Endothelial cell of umbilical vein (primary cell): ENCODE data around the gene RPL9. TPM values are rescaled to one million over a fixed set of nuclear protein-coding genes. Genes with fewer than 3 reads are reported as not detected.
"Not testable (repeated sequence)": the region's sequence is repeated elsewhere in the genome, so short reads cannot be mapped to it uniquely, and the experiment has no call there.

ENCODE experiments used
- BruUV-seq: library from RNA; stranded (reverse); fragments of 400-500 nt; replicated peaks from 2 replicates; lab custom pipeline; 2021; lab: Mats Ljungman, UMichigan
- CTCF ChIA-PET: fragments of 300-600, 350-600 bp; sonication (Branson Sonifier 250); formaldehyde crosslinking; loops from one replicate; lab custom pipeline; 2021; ENCODE audit warnings: antibody characterized with exemption, inconsistent platforms; lab: Charles Lee
- POLR2A ChIA-PET: fragments of 300-600, 350-600 bp; sonication (Branson Sonifier 250); formaldehyde crosslinking; loops from one replicate; lab custom pipeline; 2021; ENCODE audit warnings: antibody characterized with exemption, inconsistent platforms; lab: Charles Lee
- DNase-seq: peaks from one replicate; pipeline ENCODE4 v3.0.0-alpha.2; 2011; ENCODE audit warnings: low read depth, low spot score
- FAIRE-seq: peaks from 2 replicates; lab custom pipeline; 2011; peaks lifted over from hg19 to GRCh38; lab: Jason Lieb, UNC
- H2AFZ ChIP-seq: 2 replicates; pipeline ENCODE4 v1.6.0; 2012; ENCODE audit warnings: low read depth, low read length, control low read depth, inconsistent platforms
- H3K27ac ChIP-seq: 2 replicates; pipeline ENCODE4 v1.5.1; 2011; ENCODE audit warnings: low read depth, mild to moderate bottlenecking, control low read depth, low read length, moderate library complexity; ENCODE audit not compliant: insufficient read depth
- H3K27me3 ChIP-seq, 2 experiments: 2 replicates each; pipeline versions ENCODE4 v1.6.0 to v1.6.1; 2011; ENCODE audit warnings: low read length in 2 of 2, mixed read lengths in 1 of 2; ENCODE audit not compliant: control insufficient read depth in 2 of 2, insufficient read depth in 2 of 2
- H3K36me3 ChIP-seq, 2 experiments: 2 replicates in 1 of 2; 3 replicates in 1 of 2; pipeline ENCODE4 v1.5.1; 2011; ENCODE audit warnings: low read length in 2 of 2, mild to moderate bottlenecking in 1 of 2, moderate library complexity in 1 of 2; ENCODE audit not compliant: control insufficient read depth in 2 of 2, insufficient read depth in 2 of 2; ENCODE audit errors: extremely low read depth in 1 of 2
- H3K4me1 ChIP-seq: 3 replicates; pipeline ENCODE4 v1.5.1; 2011; ENCODE audit warnings: mild to moderate bottlenecking, low read length; ENCODE audit not compliant: control insufficient read depth, insufficient read depth; ENCODE audit errors: extremely low read depth
- H3K4me2 ChIP-seq: 2 replicates; pipeline ENCODE4 v1.6.1; 2011; ENCODE audit warnings: low read length, control low read depth, mixed read lengths; ENCODE audit not compliant: insufficient read depth
- H3K4me3 ChIP-seq, 3 experiments: fragments of 200-600 bp in 1 of 3; sonication (generic), shearing (Covaris generic) in 1 of 3; replicated peaks in 1 of 3; 2 replicates each; pipeline ENCODE4 v1.5.1; 2011 to 2016; ENCODE audit warnings: control low read depth in 3 of 3, low read length in 3 of 3, mild to moderate bottlenecking in 2 of 3, inconsistent platforms in 1 of 3, low read depth in 1 of 3, moderate library complexity in 1 of 3; ENCODE audit not compliant: insufficient read depth in 1 of 3
- H3K79me2 ChIP-seq: 2 replicates; pipeline ENCODE4 v1.6.0; 2012; ENCODE audit warnings: low read length, inconsistent platforms; ENCODE audit not compliant: control insufficient read depth, insufficient read depth
- H3K9ac ChIP-seq: replicated peaks from 2 replicates; pipeline ENCODE3; 2011; ENCODE audit warnings: low read length, control low read depth; ENCODE audit not compliant: insufficient read depth; ENCODE audit errors: extremely low read depth
- H3K9me1 ChIP-seq: replicated peaks from 3 replicates; pipeline ENCODE4 v1.6.0; 2011; ENCODE audit warnings: mild to moderate bottlenecking, low read length; ENCODE audit not compliant: control insufficient read depth, insufficient read depth; ENCODE audit errors: extremely low read depth
- H3K9me3 ChIP-seq: replicated peaks from 2 replicates; pipeline ENCODE4 v1.5.1; 2012; ENCODE audit warnings: low read length, inconsistent platforms; ENCODE audit not compliant: control insufficient read depth, insufficient read depth
- H4K20me1 ChIP-seq: replicated peaks from 2 replicates; pipeline ENCODE3; 2011; ENCODE audit warnings: mild to moderate bottlenecking, low read length; ENCODE audit not compliant: control insufficient read depth, insufficient read depth; ENCODE audit errors: extremely low read depth
- EZH2 ChIP-seq: IDR thresholded peaks from 2 replicates; pipeline ENCODE4 v1.6.1; 2012; ENCODE audit warnings: borderline replicate concordance, low read depth, mild to moderate bottlenecking, moderate library complexity, low read length, inconsistent platforms; ENCODE audit not compliant: severe bottlenecking
- FOS ChIP-seq: IDR thresholded peaks from 2 replicates; pipeline ENCODE4 v1.6.1; 2011; ENCODE audit warnings: mild to moderate bottlenecking, low read length, moderate library complexity, borderline replicate concordance; ENCODE audit not compliant: insufficient read depth
- dilution Hi-C: fragments of 300-500 bp; cut with MboI; formaldehyde crosslinking; loops from one replicate; pipeline ENCODE4 v1.15.0; 2019; ENCODE audit warnings: low sequenced_read_pairs; ENCODE audit not compliant: extremely low pct_ligation_motif_present
- intact Hi-C: fragments of 100-400 bp; cut with micrococcal nuclease; formaldehyde crosslinking; loops from one replicate; pipeline ENCODE4 v1.10.0; 2022
- polyA plus RNA-seq, 4 experiments: library from polyadenylated mRNA; depleted of rRNA in 3 of 4; stranded (reverse) in 3 of 4; unstranded in 1 of 4; fragments of >200 nt; gene quantifications; 2 replicates each; pipeline versions ENCODE4 v1.2.1 to v1.2.3, GENCODE V29; 2011 to 2012; ENCODE audit warnings: missing spikeins in 1 of 4
- total RNA-seq: library from RNA; stranded (reverse); gene quantifications from 2 replicates; pipeline ENCODE4 v1.2.3, GENCODE V29; 2021

RPL9 gene
- total and polyA plus RNA-seq, 2 donors (not counting 3 experiments of a cell fraction or from before 2014, with no cell fraction given), result 963 to 1,186 TPM

GRCh38 chr4:39502664-39503035 lies 43.9 kb upstream of the RPL9 start:
- H3K27ac ChIP-seq, BruUV-seq, DNase-seq, intact Hi-C loops, H3K4me2 ChIP-seq, H3K4me1 ChIP-seq, H3K27me3 ChIP-seq, H2AFZ ChIP-seq, H3K9me1 ChIP-seq, H3K4me3 ChIP-seq, POLR2A ChIA-PET, dilution Hi-C loops, FAIRE-seq, H3K9ac ChIP-seq, H3K9me3 ChIP-seq, H4K20me1 ChIP-seq, H3K79me2 ChIP-seq: not testable (repeated sequence)
- CTCF ChIA-PET, result interaction anchor here (0.8 to 1.0 kb wide), 3 partner anchors 9 to 19 kb away, joined by 3 read pairs; no protein-coding TSS in a partner anchor
- peaks cover 18 to 27% of the 10 kb centered on the region in 2 experiments for H3K36me3 ChIP-seq

GRCh38 chr4:39502019-39502663 lies 43.4 kb upstream of the RPL9 start:
- CTCF ChIA-PET, result interaction anchor here (0.8 to 1.0 kb wide), 3 partner anchors 10 to 19 kb away, joined by 3 read pairs; no protein-coding TSS in a partner anchor
- no peaks in the 10 kb centered on the region for H4K20me1 ChIP-seq
- no peaks in the 10 kb centered on the region for H3K27me3 ChIP-seq
- TF ChIP-seq FOS (peak; percentile 23), EZH2 (no peak)
- intact Hi-C loops, result no loop called here
- FAIRE-seq, result no peak
- H3K9me3 ChIP-seq, result no peaks in the 10 kb centered on the region
- H3K79me2 ChIP-seq, result no peaks in the 10 kb centered on the region
- POLR2A ChIA-PET, result no interaction called here
- no peak overlapping the region for H2AFZ ChIP-seq
- no peak overlapping the region for H3K4me2 ChIP-seq
- H3K4me3 ChIP-seq, result no peak overlapping the region
- H3K27ac ChIP-seq, result no peak overlapping the region
- peak; percentile 13 for DNase-seq
- BruUV-seq, result no TSS peak
- no peaks in the 10 kb centered on the region for H3K4me1 ChIP-seq
- H3K9ac ChIP-seq, result no peak overlapping the region
- no peaks in the 10 kb centered on the region for H3K9me1 ChIP-seq
- H3K36me3 ChIP-seq, result peaks cover 18 to 23% of the 10 kb centered on the region in 2 experiments
- dilution Hi-C loops, result no loop called here
